ENCODE results near the gene THRSP.

The THRSP gene

DNA sequence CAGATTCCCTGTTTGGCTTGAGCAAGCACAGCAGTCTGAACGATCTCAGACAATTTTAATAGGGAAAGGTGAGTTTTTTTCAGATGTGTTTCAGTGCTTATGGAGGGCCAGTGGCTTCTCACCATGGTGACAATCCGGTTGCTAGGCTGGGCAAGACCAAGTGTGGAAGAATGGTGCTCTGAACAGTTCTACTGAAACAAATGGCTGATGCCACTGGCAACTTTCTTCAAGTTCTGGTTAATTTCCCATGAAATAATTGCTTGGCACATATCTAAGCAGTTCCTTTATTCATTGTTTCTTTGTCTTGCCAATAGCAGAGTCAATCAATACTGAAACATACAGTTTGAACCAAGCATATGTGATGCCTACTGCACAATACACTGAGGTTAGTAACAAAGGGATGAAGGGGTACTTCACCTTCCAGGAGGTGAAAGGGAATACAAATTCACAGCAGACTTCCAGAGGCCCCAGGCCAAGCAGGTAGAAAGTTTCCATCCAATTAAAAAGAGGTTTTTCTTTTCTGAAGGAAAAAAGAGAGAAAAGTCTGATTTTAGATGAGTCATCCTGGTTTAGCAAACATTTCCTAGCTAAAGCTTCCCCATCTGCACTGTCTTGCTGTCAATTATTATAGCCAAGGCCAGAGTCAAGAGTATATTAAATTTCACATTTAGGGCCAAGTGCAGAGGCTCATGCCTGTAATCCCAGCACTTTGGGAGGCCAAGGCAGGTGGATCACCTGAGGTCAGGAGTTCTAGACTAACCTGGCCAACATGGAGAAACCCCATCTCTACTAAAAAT, 37.2 kb downstream of the THRSP start:
- no peak for DNase-seq

DNA sequence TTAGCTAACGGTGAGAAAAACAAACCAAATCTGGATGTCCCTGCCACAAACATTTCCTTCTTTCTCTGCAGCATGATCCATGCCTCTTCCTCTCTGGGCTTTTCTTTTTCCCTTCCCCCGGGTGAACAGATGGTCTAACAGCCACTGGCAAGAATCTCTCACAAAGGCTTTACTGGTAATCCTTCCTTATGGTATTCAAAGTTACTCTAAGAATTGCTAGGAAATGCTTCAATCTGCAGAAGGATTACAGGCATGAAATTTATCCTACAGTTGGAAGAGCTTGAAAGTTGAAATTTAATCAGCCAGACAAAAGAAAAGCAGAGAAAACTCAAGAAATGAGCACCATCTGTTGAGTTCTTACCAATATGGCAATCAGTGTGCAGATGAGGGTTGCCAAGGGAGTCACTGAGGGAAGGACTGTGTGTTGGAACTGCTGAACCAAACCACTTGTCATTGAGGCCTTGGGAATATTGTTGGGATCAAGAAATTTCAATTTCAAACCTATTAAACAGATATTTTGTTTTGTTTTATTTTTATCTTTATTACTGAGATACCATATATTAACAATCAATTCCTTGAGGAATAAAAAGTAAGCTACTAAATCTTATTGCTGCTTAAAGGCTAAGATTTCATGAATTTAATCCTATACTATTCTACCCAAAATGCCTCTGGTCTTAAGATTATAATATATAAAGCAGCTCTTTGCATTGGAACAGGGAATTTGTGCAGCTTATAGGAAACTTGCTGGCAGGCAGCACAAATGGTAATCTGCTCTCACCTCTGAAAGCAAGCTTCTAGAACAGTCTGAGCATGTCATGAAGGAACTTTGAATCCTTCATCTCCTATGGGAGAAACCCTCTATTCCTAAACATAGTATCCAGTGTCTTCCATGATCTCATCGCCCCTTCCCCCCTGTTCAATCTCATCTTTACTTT, 45.7 kb downstream of the THRSP start:
- no peak for DNase-seq

DNA sequence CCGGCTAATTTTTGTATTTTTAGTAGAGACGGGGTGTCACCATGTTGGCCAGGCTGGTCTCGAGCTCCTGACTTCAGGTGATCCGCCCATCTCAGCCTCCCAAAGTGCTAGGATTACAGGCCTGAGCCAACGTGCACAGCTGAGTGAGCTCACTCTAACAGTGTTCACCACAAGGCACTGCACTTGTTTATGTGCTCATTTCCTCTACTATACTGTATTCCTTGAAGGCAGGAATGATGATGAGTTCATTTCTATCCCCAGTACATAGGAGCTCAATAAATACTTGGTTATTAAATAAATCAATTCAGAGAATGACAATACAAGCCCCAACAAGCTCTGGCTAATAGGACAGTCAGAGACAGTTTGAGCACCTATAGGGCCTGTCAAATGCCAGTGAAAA, 46.7 kb downstream of the THRSP start:
- no peak for DNase-seq

DNA sequence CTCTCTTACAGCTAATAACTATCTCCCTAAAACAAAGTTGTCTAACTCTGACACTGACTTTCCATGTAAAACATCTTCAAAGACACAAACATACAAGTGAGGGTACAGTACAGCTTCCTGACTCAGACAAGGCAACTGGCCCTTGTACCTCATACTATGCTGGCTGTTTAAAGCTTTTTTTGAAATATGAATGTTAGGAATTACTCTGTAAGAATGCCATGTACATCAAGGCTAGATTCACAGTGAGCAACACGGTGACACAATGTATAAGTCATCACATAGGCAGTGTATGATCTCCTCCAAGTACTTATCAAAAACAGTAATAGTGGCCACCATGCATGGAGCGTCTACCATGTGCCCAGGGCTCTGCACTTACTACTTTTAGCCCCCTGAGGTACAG, 47.2 kb downstream of the THRSP start:
- no peak for DNase-seq

DNA sequence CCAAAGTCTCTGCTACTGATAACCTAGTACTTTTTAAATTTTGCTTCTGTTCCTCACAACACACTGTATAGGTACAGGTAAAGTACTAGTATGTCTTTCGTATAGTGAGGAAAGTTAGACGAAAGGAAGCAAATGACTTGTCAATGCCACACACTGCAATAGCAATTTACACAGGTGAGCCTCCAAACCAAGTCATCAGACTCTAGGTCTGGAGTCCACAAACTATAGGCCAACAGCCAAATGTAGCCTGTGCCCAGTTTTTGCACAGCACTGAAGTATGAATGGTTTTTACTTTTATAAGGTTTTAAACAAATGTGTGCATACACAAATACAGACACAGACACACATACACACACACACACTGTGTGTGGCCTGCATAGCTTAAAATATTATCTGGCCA, 47.6 kb downstream of the THRSP start:
- DNase-seq: no peak

DNA sequence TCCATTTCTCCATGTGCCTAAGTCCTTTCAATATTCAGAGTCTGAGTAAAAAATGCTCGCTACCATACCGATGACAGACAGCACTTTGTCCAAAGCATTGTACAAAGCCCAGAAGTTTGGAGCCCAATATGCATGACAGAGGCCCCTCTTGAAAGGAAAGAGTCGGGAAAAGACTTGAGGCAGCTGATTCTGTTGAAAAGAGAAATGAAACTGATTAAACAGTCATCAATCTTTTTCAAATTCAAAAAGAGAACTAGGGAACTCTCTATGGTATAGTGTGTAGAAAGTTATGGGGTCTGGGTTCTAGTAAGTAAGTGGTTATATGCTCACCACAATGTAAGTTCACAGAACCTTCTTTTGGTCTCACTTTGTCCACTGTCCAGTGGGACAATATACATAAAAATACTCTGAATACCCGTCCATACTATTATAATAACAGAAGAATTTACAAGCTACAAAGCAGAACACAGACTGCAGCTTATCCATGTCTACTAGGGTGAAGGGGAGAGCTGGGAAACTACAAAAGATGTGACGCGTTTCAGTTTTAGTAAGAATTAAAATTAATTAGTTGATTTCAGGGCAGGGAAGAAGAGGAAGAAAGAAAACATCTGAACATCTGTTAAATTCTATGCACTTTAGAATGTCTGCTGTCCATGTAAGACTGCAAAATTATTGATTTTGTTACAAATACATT, 49.1 kb downstream of the THRSP start:
- DNase-seq: no peak

Data from cortex of kidney (tissue), 1 donor.